ENCODE results near the gene ABCA13.

The ABCA13 gene

GRCh38 chr7:48351900-48352299 is 180.6 kb downstream of the ABCA13 start:
- no peak for TF ChIP-seq TAF1 (IDR thresholded peaks at IDR 0.05; ENCODE audit: borderline replicate concordance, low read depth, low read length)
- no peak for TF ChIP-seq POLR2A (IDR thresholded peaks at IDR 0.05; ENCODE audit: low read depth, low read length)
- no peak for TF ChIP-seq POLR2AphosphoS5 (IDR thresholded peaks at IDR 0.05; ENCODE audit: low read depth, low read length)
- DNase-seq (ENCODE audit: insufficient read length) (no peak), FAIRE-seq (no peak)

GRCh38 chr7:48355346-48355745 is 184.1 kb downstream of the ABCA13 start:
- TF ChIP-seq TAF1 (IDR thresholded peaks at IDR 0.05; ENCODE audit: borderline replicate concordance, low read depth, low read length) (no peak), POLR2A (IDR thresholded peaks at IDR 0.05; ENCODE audit: low read depth, low read length) (no peak), POLR2AphosphoS5 (IDR thresholded peaks at IDR 0.05; ENCODE audit: low read depth, low read length) (no peak)
- FAIRE-seq, result no peak
- DNase-seq (ENCODE audit: insufficient read length), result no peak

GRCh38 chr7:48360574-48360973 is 189.3 kb downstream of the ABCA13 start:
- FAIRE-seq, result no peak
- no peak for DNase-seq (ENCODE audit: insufficient read length)
- TF ChIP-seq TAF1 (IDR thresholded peaks at IDR 0.05; ENCODE audit: borderline replicate concordance, low read depth, low read length) (no peak), POLR2AphosphoS5 (IDR thresholded peaks at IDR 0.05; ENCODE audit: low read depth, low read length) (no peak), POLR2A (IDR thresholded peaks at IDR 0.05; ENCODE audit: low read depth, low read length) (no peak)

GRCh38 chr7:48363174-48363573 is 191.9 kb downstream of the ABCA13 start:
- DNase-seq (ENCODE audit: insufficient read length) (no peak), FAIRE-seq (no peak)
- TF ChIP-seq TAF1 (IDR thresholded peaks at IDR 0.05; ENCODE audit: borderline replicate concordance, low read depth, low read length) (no peak), POLR2A (IDR thresholded peaks at IDR 0.05; ENCODE audit: low read depth, low read length) (no peak), POLR2AphosphoS5 (IDR thresholded peaks at IDR 0.05; ENCODE audit: low read depth, low read length) (no peak)

- no peak for TF ChIP-seq POLR2A (IDR thresholded peaks at IDR 0.05; ENCODE audit: low read depth, low read length)
- no peak for TF ChIP-seq TAF1 (IDR thresholded peaks at IDR 0.05; ENCODE audit: borderline replicate concordance, low read depth, low read length)
- TF ChIP-seq POLR2AphosphoS5 (IDR thresholded peaks at IDR 0.05; ENCODE audit: low read depth, low read length), result no peak
- DNase-seq (ENCODE audit: insufficient read length) (no peak), FAIRE-seq (no peak)
Measured at GRCh38 chr7:48365010-48365409, 193.8 kb downstream of the ABCA13 start.

GRCh38 chr7:48366096-48366495 is 194.8 kb downstream of the ABCA13 start:
- no peak for DNase-seq (ENCODE audit: insufficient read length)
- TF ChIP-seq POLR2A (IDR thresholded peaks at IDR 0.05; ENCODE audit: low read depth, low read length) (no peak), POLR2AphosphoS5 (IDR thresholded peaks at IDR 0.05; ENCODE audit: low read depth, low read length) (no peak), TAF1 (IDR thresholded peaks at IDR 0.05; ENCODE audit: borderline replicate concordance, low read depth, low read length) (no peak)
- no peak for FAIRE-seq

GRCh38 chr7:48376263-48376662 is 205.0 kb downstream of the ABCA13 start:
- FAIRE-seq (no peak), DNase-seq (ENCODE audit: insufficient read length) (no peak)
- TF ChIP-seq POLR2A (IDR thresholded peaks at IDR 0.05; ENCODE audit: low read depth, low read length) (no peak), POLR2AphosphoS5 (IDR thresholded peaks at IDR 0.05; ENCODE audit: low read depth, low read length) (no peak), TAF1 (IDR thresholded peaks at IDR 0.05; ENCODE audit: borderline replicate concordance, low read depth, low read length) (no peak)

- FAIRE-seq (no peak), DNase-seq (ENCODE audit: insufficient read length) (no peak)
- no peak for TF ChIP-seq POLR2A (IDR thresholded peaks at IDR 0.05; ENCODE audit: low read depth, low read length)
- no peak for TF ChIP-seq TAF1 (IDR thresholded peaks at IDR 0.05; ENCODE audit: borderline replicate concordance, low read depth, low read length)
- no peak for TF ChIP-seq POLR2AphosphoS5 (IDR thresholded peaks at IDR 0.05; ENCODE audit: low read depth, low read length)
Measured at GRCh38 chr7:48380921-48381320, 209.7 kb downstream of the ABCA13 start.

GRCh38 chr7:48381571-48381970 is 210.3 kb downstream of the ABCA13 start:
- no peak for TF ChIP-seq POLR2A (IDR thresholded peaks at IDR 0.05; ENCODE audit: low read depth, low read length)
- no peak for TF ChIP-seq TAF1 (IDR thresholded peaks at IDR 0.05; ENCODE audit: borderline replicate concordance, low read depth, low read length)
- TF ChIP-seq POLR2AphosphoS5 (IDR thresholded peaks at IDR 0.05; ENCODE audit: low read depth, low read length), result no peak
- no peak for FAIRE-seq
- DNase-seq (ENCODE audit: insufficient read length), result no peak

- FAIRE-seq, result no peak
- no peak for TF ChIP-seq POLR2A (IDR thresholded peaks at IDR 0.05; ENCODE audit: low read depth, low read length)
- no peak for TF ChIP-seq POLR2AphosphoS5 (IDR thresholded peaks at IDR 0.05; ENCODE audit: low read depth, low read length)
- TF ChIP-seq TAF1 (IDR thresholded peaks at IDR 0.05; ENCODE audit: borderline replicate concordance, low read depth, low read length), result no peak
- DNase-seq (ENCODE audit: insufficient read length), result no peak
Measured at GRCh38 chr7:48384180-48384752, 213.0 kb downstream of the ABCA13 start.

GRCh38 chr7:48387932-48388331 is 216.7 kb downstream of the ABCA13 start:
- TF ChIP-seq POLR2A (IDR thresholded peaks at IDR 0.05; ENCODE audit: low read depth, low read length) (no peak), POLR2AphosphoS5 (IDR thresholded peaks at IDR 0.05; ENCODE audit: low read depth, low read length) (no peak), TAF1 (IDR thresholded peaks at IDR 0.05; ENCODE audit: borderline replicate concordance, low read depth, low read length) (no peak)
- DNase-seq (ENCODE audit: insufficient read length) (no peak), FAIRE-seq (no peak)

- TF ChIP-seq POLR2A (IDR thresholded peaks at IDR 0.05; ENCODE audit: low read depth, low read length), result no peak
- TF ChIP-seq TAF1 (IDR thresholded peaks at IDR 0.05; ENCODE audit: borderline replicate concordance, low read depth, low read length), result no peak
- TF ChIP-seq POLR2AphosphoS5 (IDR thresholded peaks at IDR 0.05; ENCODE audit: low read depth, low read length), result no peak
- FAIRE-seq, result no peak
Measured at GRCh38 chr7:48388911-48389310, 217.7 kb downstream of the ABCA13 start.

More at GRCh38 chr7:48388911-48389310, 217.7 kb downstream of the ABCA13 start:
- no peak for DNase-seq (ENCODE audit: insufficient read length)

Measured in GM12892 (cell line).